Progenitor cell of endocrine pancreas (in vitro differentiated cells): ENCODE results near the gene RABGAP1L. TPM values are rescaled to one million over a fixed set of nuclear protein-coding genes. Genes with fewer than 3 reads are reported as not detected.

Source experiments
- DNase-seq: peaks from one replicate; pipeline ENCODE4 v3.0.0; 2021; ENCODE audit warnings: low spot score; ENCODE audit not compliant: unreplicated experiment
- H3K27ac Mint-ChIP-seq: 2 replicates; pipeline ENCODE4 v1.8.0; 2021; ENCODE audit warnings: mild to moderate bottlenecking, moderate library complexity, mixed read lengths
- H3K27me3 Mint-ChIP-seq: 2 replicates; pipeline ENCODE4 v1.8.0; 2021; ENCODE audit warnings: mixed read lengths
- H3K36me3 Mint-ChIP-seq: 2 replicates; pipeline ENCODE4 v1.8.0; 2022; ENCODE audit warnings: mixed read lengths; ENCODE audit not compliant: insufficient read depth
- H3K4me1 Mint-ChIP-seq: 2 replicates; pipeline ENCODE4 v1.8.0; 2021; ENCODE audit warnings: low read depth, mixed read lengths
- H3K4me3 Mint-ChIP-seq: 2 replicates; pipeline ENCODE4 v1.8.0; 2021; ENCODE audit warnings: low read depth, mild to moderate bottlenecking, moderate library complexity, mixed read lengths
- H3K9me3 Mint-ChIP-seq: 2 replicates; pipeline ENCODE4 v1.8.0; 2021; ENCODE audit warnings: low read depth, mixed read lengths
- CTCF ChIP-seq: fragments of 200-600 bp; sonication (generic); IDR thresholded peaks from one replicate; pipeline ENCODE4 v1.5.0; 2021; ENCODE audit warnings: antibody characterized with exemption, mild to moderate bottlenecking; ENCODE audit not compliant: unreplicated experiment
- total RNA-seq: library from RNA; stranded (reverse); gene quantifications from 2 replicates; pipeline ENCODE4 v1.2.1, GENCODE V29; 2021

Gene RABGAP1L
- total RNA-seq, 1 donor from 2014 or later, result 55.2 TPM

- Mint-ChIP-seq H3K27ac (no peak overlapping the region), H3K36me3 (peaks cover 5% of the 10 kb centered on the region), H3K9me3 (peaks cover 18% of the 10 kb centered on the region), H3K27me3 (no peaks in the 10 kb centered on the region), H3K4me1 (no peaks in the 10 kb centered on the region), H3K4me3 (no peak overlapping the region)
- TF ChIP-seq CTCF, result no peak
- DNase-seq, result no peak
Observed at GRCh38 chr1:174623324-174624035, 464.2 kb downstream of the RABGAP1L start.

- peaks cover under 1% of the 10 kb centered on the region for H3K9me3 Mint-ChIP-seq
- DNase-seq, result no peak
- no peak for TF ChIP-seq CTCF
Observed at GRCh38 chr1:174626031-174627025, 467.0 kb downstream of the RABGAP1L start.

GRCh38 chr1:174637487-174637886, 478.2 kb downstream of the RABGAP1L start:
- TF ChIP-seq CTCF, result no peak
- Mint-ChIP-seq H3K9me3 (no peaks in the 10 kb centered on the region), H3K4me1 (no peaks in the 10 kb centered on the region), H3K36me3 (peaks cover 1% of the 10 kb centered on the region), H3K27ac (no peak overlapping the region), H3K27me3 (no peaks in the 10 kb centered on the region), H3K4me3 (no peak overlapping the region)
- DNase-seq, result no peak

More at GRCh38 chr1:174626031-174627025, 467.0 kb downstream of the RABGAP1L start:
- Mint-ChIP-seq H3K27me3 (no peaks in the 10 kb centered on the region), H3K4me1 (no peaks in the 10 kb centered on the region), H3K27ac (no peak overlapping the region), H3K36me3 (no peaks in the 10 kb centered on the region), H3K4me3 (no peak overlapping the region)

- H3K36me3 Mint-ChIP-seq, result no peaks in the 10 kb centered on the region
- no peak for TF ChIP-seq CTCF
- no peak for DNase-seq
- H3K4me3 Mint-ChIP-seq, result no peak overlapping the region
- no peaks in the 10 kb centered on the region for H3K9me3 Mint-ChIP-seq
- H3K4me1 Mint-ChIP-seq, result no peaks in the 10 kb centered on the region
- no peak overlapping the region for H3K27ac Mint-ChIP-seq
- H3K27me3 Mint-ChIP-seq, result no peaks in the 10 kb centered on the region
Observed at GRCh38 chr1:174639461-174639860, 480.1 kb downstream of the RABGAP1L start.

- H3K4me3 Mint-ChIP-seq, result no peak overlapping the region
- no peak overlapping the region for H3K27ac Mint-ChIP-seq
- H3K4me1 Mint-ChIP-seq, result no peaks in the 10 kb centered on the region
- DNase-seq, result no peak
- H3K27me3 Mint-ChIP-seq, result no peaks in the 10 kb centered on the region
- no peaks in the 10 kb centered on the region for H3K36me3 Mint-ChIP-seq
- no peaks in the 10 kb centered on the region for H3K9me3 Mint-ChIP-seq
- TF ChIP-seq CTCF, result no peak
Observed at GRCh38 chr1:174640783-174641182, 481.5 kb downstream of the RABGAP1L start.
